Vagina (tissue), 2 donors: ENCODE measurements around the gene HOXA9.

Source experiments
- CTCF ChIP-seq, 3 experiments: fragments of 450-650 bp in 2 of 3; fragments of 200-600 bp in 1 of 3; sonication (generic) in 1 of 3; IDR thresholded peaks; one replicate each; pipeline ENCODE4 v1.5.1; 2017 to 2019; ENCODE audit warnings: antibody characterized with exemption in 3 of 3, mild to moderate bottlenecking in 2 of 3, moderate library complexity in 2 of 3
- POLR2A ChIP-seq, 2 donors: fragments of 450-650 bp; IDR thresholded peaks; one replicate each; pipeline ENCODE4 v1.6.1; 2017; ENCODE audit warnings: antibody characterized with exemption in 2 of 2, mild to moderate bottlenecking in 2 of 2, moderate library complexity in 2 of 2
- POLR2AphosphoS5 ChIP-seq, 2 donors: sonication (generic); formaldehyde crosslinking; IDR thresholded peaks; one replicate each; pipeline ENCODE4 v1.9.0; 2017; ENCODE audit warnings: antibody characterized with exemption in 2 of 2, mild to moderate bottlenecking in 2 of 2, low read depth in 1 of 2; ENCODE audit not compliant: insufficient read depth in 1 of 2

DNA sequence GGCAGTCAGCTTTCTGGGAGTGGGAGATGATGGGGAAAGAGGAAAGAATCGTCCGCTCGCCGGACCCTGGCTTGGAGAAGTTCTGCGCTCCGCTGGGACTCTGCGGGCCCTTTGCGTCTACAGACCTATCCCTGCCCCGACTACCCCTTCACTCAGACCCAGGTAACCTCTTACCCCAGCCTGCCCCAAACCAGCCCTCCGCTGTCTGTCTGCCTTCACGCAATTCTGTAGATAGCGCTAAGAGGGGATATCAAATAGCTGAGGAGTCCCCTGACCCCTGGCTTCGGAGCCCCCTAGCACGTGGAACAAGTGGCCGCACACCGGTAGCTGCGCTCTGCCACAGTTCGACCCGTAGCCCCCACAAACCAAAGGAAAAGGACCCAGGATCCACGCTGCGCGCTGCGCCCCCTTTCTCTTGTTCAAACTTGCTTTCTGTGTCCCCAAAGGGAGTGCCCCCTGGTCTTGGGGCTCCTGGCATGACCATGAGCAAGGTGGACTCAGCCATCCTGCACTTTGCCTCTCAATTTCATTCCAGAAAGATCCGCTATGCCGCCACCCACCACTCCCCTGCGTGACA, 41.8 kb downstream of the HOXA9 start:
- TF ChIP-seq CTCF (IDR thresholded peaks at IDR 0.05) (no peak), POLR2A (IDR thresholded peaks at IDR 0.05) (no peak), POLR2AphosphoS5 (IDR thresholded peaks at IDR 0.05; ENCODE audit: insufficient read depth in 1 of 2, low read depth in 1 of 2) (no peak)
